HG02642 (cell line): ENCODE measurements around the gene EFR3B.
"Not testable (repeated sequence)": the region's sequence is repeated elsewhere in the genome, so short reads cannot be mapped to it uniquely, and the experiment has no call there.

Source experiments
- ATAC-seq: cut with Tn5 transposase; IDR thresholded peaks from one replicate; pipeline ENCODE4 v1.9.1; 2021; ENCODE audit warnings: mild to moderate bottlenecking; ENCODE audit not compliant: unreplicated experiment, poor library complexity

EFR3B gene, protein sequence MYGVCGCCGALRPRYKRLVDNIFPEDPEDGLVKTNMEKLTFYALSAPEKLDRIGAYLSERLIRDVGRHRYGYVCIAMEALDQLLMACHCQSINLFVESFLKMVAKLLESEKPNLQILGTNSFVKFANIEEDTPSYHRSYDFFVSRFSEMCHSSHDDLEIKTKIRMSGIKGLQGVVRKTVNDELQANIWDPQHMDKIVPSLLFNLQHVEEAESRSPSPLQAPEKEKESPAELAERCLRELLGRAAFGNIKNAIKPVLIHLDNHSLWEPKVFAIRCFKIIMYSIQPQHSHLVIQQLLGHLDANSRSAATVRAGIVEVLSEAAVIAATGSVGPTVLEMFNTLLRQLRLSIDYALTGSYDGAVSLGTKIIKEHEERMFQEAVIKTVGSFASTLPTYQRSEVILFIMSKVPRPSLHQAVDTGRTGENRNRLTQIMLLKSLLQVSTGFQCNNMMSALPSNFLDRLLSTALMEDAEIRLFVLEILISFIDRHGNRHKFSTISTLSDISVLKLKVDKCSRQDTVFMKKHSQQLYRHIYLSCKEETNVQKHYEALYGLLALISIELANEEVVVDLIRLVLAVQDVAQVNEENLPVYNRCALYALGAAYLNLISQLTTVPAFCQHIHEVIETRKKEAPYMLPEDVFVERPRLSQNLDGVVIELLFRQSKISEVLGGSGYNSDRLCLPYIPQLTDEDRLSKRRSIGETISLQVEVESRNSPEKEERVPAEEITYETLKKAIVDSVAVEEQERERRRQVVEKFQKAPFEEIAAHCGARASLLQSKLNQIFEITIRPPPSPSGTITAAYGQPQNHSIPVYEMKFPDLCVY

DNA sequence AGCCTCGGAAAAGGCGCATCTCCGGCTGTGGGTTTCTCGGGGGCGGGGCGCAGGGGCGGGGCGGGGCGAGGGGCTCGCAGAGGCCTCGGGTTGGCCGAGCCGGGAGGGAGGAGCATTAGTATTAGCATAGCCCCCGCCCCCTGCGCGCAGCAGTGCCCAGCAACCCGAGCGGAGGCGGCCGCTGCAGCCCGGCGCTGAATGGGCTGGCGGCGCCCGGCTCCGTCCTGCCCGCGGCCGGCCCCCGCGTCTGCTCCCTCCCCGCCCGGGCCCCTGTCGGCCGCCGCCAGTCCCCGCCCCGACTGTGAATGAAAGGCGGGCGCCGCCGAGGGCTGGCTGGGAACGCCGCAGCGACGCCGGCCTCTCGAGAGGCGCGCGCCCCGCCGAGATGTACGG, at the start of gene EFR3B:
Gene EFR3B (plus strand): TSS at position 149 of the 393 bp plus-strand sequence. CDS start 237 bp downstream, at position 386.
- ATAC-seq, result peak; percentile 91

- no peak for ATAC-seq
Measured at GRCh38 chr2:24993406-24994145, 48.3 kb upstream of the EFR3B start.

- ATAC-seq, result no peak
Measured at GRCh38 chr2:24994146-24994724, 47.6 kb upstream of the EFR3B start.

DNA sequence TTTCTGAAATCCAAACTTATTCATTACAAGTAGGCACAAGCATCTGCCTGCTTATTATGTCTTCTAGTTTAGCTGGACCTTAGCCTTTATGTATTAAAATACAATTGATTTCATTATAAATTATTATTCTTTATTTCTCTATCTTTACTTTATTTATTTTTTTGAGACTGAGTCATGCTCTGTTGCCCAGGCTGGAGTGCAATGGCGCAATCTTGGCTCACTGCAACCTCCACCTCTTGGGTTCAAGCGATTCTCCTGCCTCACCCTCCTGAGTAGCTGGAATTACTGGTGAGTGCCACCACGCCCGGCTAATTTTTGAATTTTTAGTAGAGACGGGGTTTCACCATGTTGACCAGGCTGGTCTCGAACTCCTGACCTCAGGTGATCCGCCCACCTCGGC, 42.8 kb upstream of the EFR3B start:
- not testable (repeated sequence) for ATAC-seq

DNA sequence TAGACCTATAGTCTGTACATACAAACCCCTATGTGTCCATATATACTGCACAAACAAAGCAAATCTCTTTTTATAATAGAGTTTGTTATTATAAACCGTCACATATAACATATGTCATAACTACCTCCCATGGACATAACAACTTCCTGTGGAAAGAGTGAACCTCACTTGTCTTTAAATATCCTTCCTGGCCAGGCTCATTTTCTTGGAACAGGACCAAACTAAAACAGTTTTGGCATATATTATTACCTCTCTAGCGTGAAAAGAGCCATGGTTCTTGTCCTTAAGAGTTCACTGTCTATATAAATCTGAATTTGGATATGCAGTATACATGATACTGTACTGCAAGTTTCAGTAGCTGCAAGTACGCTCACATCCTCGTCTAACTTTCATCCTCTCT, 41.8 kb upstream of the EFR3B start:
- no peak for ATAC-seq

GRCh38 chr2:25000503-25001324, 41.2 kb upstream of the EFR3B start:
- ATAC-seq, result no peak

GRCh38 chr2:25001325-25001637, 40.6 kb upstream of the EFR3B start:
- ATAC-seq, result no peak

DNA sequence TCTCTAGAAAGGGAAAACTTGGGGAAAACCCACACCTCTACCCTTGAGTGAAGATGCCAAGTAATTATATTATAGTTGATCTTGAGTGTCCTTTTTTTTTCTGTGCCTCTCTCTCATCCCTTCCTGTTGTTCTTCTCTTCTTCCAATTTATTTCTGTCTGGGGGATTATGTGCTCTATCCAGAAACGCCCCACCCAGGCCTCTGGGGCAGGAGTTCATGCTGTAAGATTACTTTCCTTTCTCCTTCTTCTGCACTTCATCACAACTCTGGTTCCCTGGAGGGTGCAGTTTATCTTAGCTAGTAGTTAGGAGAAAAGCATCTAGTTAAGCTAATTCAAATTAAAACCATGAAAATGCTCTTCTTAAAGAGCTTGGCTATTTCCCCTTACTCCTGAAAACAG, 39.8 kb upstream of the EFR3B start:
- no peak for ATAC-seq

DNA sequence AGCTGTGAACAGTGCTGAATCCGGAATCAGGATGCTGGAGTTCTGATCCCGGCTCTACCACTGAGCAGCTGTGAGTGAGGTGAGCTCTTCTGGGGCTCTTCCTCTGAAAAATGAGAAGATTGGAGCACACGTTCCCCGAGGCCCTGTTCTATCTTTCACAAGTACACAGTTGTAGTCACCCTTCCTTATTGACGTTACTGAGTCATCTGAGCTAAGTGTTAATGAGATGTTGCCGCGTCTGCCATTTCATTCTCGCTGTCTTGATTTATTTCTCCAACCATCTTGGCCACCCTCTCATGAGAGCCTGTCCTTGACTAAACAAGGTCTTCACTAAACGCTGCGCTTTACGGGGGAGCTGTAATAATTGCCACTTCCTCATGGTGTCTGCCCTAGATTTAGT, 31.9 kb upstream of the EFR3B start:
- no peak for ATAC-seq

DNA sequence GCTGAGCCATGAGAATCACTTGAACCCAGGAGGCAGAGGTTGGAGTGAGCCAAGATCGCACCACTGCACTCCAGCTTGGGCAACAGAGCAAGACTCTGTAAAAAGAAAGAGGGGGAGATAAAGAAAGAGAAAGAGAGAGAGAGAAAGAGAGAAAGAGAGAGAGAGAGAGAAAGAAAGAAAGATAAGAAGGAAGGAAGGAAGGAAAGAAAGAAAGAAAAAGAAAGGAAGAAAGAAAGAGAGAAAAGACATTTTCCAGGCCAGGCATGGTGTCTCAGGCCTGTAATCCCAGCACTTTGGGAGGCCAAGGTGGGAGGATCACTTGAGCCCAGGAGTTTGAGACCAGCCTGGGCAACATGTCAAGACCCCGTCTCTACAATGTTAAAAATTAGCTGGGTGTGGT, 30.5 kb upstream of the EFR3B start:
- not testable (repeated sequence) for ATAC-seq

- no peak for ATAC-seq
Measured at GRCh38 chr2:25014631-25015030, 27.2 kb upstream of the EFR3B start.

GRCh38 chr2:25018681-25019080, 23.2 kb upstream of the EFR3B start:
- ATAC-seq, result no peak

- ATAC-seq, result no peak
Measured at GRCh38 chr2:25021791-25022362, 20.0 kb upstream of the EFR3B start.

DNA sequence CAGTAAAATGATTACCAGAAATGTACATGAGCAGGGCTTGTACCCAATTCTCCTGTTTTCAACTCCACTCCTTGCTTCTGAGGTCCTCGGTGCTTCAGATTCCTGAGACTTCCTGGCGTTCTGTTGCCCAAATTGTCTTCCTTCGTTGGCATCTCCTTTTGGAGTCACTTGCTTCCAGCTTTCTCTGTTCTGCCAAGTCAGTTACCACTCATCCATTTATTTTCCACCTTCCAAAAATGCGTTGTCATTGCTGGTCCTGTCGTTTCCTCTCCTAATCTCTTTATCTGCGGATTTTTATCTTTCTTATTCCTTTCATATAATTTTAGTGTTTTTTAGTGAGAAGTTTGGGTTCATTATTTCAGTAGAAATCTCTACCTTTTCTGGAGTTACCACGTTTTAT, 18.5 kb upstream of the EFR3B start:
- ATAC-seq, result no peak

- no peak for ATAC-seq
Measured at GRCh38 chr2:25025229-25026007, 16.5 kb upstream of the EFR3B start.

DNA sequence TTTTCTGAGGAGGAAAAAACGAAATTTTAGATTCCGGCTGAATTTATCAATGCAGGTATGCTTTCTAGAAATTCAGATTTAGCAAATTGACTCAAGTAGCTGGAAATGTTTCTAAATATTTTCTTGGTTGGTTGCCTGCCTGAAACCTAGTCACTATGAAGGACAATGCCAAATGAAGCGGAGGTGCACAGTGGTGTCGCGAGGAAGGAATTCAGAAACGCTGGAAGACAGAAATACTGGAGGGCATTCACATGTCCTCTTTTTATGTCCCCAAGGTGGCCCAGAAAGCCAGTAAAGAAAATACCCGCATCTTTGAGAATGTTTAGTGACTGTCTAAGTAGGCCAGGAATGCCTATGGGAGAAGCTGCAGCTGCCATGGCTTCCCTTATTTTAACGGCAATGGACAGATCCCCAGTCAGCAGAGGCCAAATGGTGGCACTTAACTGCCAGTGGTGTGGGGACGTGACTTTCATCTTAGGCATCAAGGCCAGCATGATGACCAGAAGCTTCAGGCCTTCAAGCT, 15.8 kb upstream of the EFR3B start:
- ATAC-seq, result no peak

DNA sequence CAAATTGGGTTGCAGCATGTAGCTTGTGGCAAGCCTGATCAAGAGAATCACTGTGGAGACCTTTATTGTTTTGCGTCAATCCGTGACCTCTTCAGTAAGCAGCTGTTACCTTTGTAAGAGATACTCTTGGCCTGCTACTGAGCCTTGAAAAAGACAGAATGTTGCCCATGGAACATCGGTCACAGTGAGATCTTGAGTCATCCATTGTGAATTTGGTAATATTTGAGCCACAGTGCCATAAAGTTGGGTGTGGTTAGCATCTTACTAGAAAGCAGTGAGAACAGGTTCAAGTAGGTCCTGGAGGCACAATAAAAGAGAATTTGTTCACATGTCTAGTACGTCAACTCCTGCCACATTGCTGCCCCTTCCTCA, 12.7 kb upstream of the EFR3B start:
- ATAC-seq, result no peak

DNA sequence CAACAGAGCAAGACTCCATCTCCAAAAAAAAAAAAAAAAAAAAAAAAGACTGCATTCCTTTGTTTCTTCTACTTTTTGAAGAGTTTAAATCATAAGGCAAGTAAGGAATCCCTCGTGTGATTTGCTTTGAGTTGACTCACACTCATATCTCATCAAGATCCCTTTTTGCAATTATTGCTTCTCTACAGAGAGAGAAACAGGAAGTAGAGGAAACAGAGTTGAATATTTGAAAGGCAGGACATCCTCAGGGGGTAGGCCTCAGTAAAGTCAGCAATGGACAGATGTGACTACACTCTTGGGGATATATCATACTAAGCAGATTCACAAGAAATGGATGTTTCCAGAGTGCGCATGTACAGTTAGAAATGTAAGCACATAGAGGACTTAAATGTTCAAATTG, 11.2 kb upstream of the EFR3B start:
- ATAC-seq, result no peak

DNA sequence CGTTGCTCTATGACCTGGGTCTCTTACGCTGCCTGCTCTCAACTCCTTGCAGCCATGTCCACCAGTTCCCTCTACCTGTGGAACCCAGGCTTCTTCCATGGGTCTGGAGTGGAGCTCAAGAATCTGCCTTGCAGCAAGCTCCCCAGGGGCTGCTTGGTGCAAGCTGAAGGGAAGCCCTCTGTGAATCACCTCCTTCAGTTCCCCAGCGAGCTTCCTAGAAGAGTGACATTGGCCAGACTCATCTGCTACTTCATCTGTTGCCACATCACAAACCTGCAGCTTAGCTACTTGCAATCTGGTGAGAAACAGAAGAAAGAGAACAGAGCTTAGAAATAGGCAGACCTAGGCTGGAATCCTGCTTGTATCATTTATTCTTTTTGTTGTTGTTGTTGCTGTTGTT, 9.8 kb upstream of the EFR3B start:
- ATAC-seq, result no peak
